H1 (cell line): ENCODE measurements around the gene UBXN1. TPM values are rescaled to one million over a fixed set of nuclear protein-coding genes. Genes with fewer than 3 reads are reported as not detected.
A peak's percentile ranks its signal among the peaks of the same experiment; 100 is the strongest.

Experiments
- ATF3 ChIP-seq: IDR thresholded peaks from 2 replicates; pipeline ENCODE4 v1.6.1; 2011; ENCODE audit warnings: low read depth, mild to moderate bottlenecking, low read length; ENCODE audit not compliant: insufficient read depth
- BCL11A ChIP-seq, 2 experiments: IDR thresholded peaks; one replicate each; pipeline ENCODE4 v1.6.1; 2011; ENCODE audit warnings: low read depth in 2 of 2, low read length in 2 of 2, mild to moderate bottlenecking in 2 of 2
- CBX8 ChIP-seq: fragments of 300-800, 300-1000 bp; sonication (generic); IDR thresholded peaks from 2 replicates; pipeline ENCODE4 v1.7.1; 2016; ENCODE audit warnings: low read depth, low read length, borderline replicate concordance
- CREB1 ChIP-seq: IDR thresholded peaks from 2 replicates; pipeline ENCODE4 v1.6.1; 2012; ENCODE audit warnings: inconsistent platforms
- EP300 ChIP-seq, 2 experiments: IDR thresholded peaks; 1 replicate in 1 of 2; 2 replicates in 1 of 2; pipeline ENCODE4 v1.6.1; 2011 to 2012; ENCODE audit warnings: low read depth in 2 of 2, low read length in 2 of 2, mild to moderate bottlenecking in 2 of 2, borderline replicate concordance in 1 of 2, inconsistent platforms in 1 of 2, moderate library complexity in 1 of 2
- GABPA ChIP-seq: IDR thresholded peaks from 2 replicates; pipeline ENCODE4 v1.6.1; 2011; ENCODE audit warnings: mild to moderate bottlenecking, low read length, moderate library complexity, borderline replicate concordance; ENCODE audit not compliant: insufficient read depth
- HDAC6 ChIP-seq: IDR thresholded peaks from one replicate; pipeline ENCODE4 v1.7.1; 2012; ENCODE audit warnings: low read depth, mild to moderate bottlenecking, inconsistent platforms, low read length, moderate library complexity
- MAX ChIP-seq: IDR thresholded peaks from 2 replicates; pipeline ENCODE4 v1.6.1; 2012; ENCODE audit warnings: inconsistent platforms
- PHF8 ChIP-seq: fragments of 200-600 bp; sonication (generic); conservative IDR thresholded peaks from 2 replicates; pipeline ENCODE4 v1.7.1; 2012; ENCODE audit warnings: low read depth, mild to moderate bottlenecking, inconsistent platforms, low read length, moderate library complexity
- POLR2A ChIP-seq, 2 experiments: IDR thresholded peaks; 1 replicate in 1 of 2; 2 replicates in 1 of 2; pipeline ENCODE4 v1.6.1; 2011; ENCODE audit warnings: low read depth in 2 of 2, low read length in 2 of 2, mild to moderate bottlenecking in 2 of 2; ENCODE audit errors: control extremely low read depth in 1 of 2
- SIN3A ChIP-seq, 2 experiments: IDR thresholded peaks in 1 of 2; conservative IDR thresholded peaks in 1 of 2; 2 replicates each; pipeline ENCODE4 v1.6.1; 2011 to 2012; ENCODE audit warnings: low read length in 2 of 2, improper control_type of control experiment in 1 of 2, low read depth in 1 of 2, mild to moderate bottlenecking in 1 of 2
- TAF1 ChIP-seq: IDR thresholded peaks from 2 replicates; pipeline ENCODE4 v1.6.1; 2011; ENCODE audit warnings: mild to moderate bottlenecking, low read depth, low read length
- TAF7 ChIP-seq: optimal IDR thresholded peaks from 2 replicates; pipeline ENCODE3; 2011; ENCODE audit warnings: low read depth, mild to moderate bottlenecking, inconsistent platforms, low read length, moderate library complexity, borderline replicate concordance
- TBP ChIP-seq: IDR thresholded peaks from 2 replicates; pipeline ENCODE4 v1.6.1; 2011; ENCODE audit warnings: low read depth, low read length, improper control_type of control experiment
- TCF12 ChIP-seq: IDR thresholded peaks from 2 replicates; pipeline ENCODE4 v1.6.1; 2011; ENCODE audit warnings: low read depth, mild to moderate bottlenecking, low read length
- USF2 ChIP-seq: IDR thresholded peaks from 2 replicates; pipeline ENCODE4 v1.6.1; 2011; ENCODE audit warnings: low read length, improper control_type of control experiment
- polyA plus RNA-seq, 7 experiments: library from polyadenylated mRNA; depleted of rRNA in 3 of 7; stranded (reverse) in 5 of 7; unstranded in 2 of 7; fragments of >200 nt in 5 of 7; fragments of 200-250 nt in 2 of 7; gene quantifications; 1 replicate in 5 of 7; 2 replicates in 1 of 7; 4 replicates in 1 of 7; pipeline versions ENCODE4 v1.2.1 to v1.2.3, GENCODE V29; 2011 to 2013; ENCODE audit warnings: missing spikeins in 2 of 7, mixed read lengths in 2 of 7
- total RNA-seq: library from RNA; stranded (reverse); fragmentation: NEBNext Ultra II Directional; extraction: Animal tissue kit (Norgen Biotek cat#: 25700); gene quantifications from 2 replicates; pipeline ENCODE4 v1.2.1, GENCODE V29; 2021

UBXN1 gene
- total and polyA plus RNA-seq, 2 of the 8 experiments (the other 6 are each of a cell fraction or from before 2014, with no cell fraction given) = 78.6 to 114 TPM

GRCh38 chr11:62665075-62665598 lies 13.7 kb downstream of the UBXN1 start, which contains the start of the genes C11orf98 and CSKMT (continued):
- TF ChIP-seq USF2 = peak; percentile 33; the same call in 1 of the 2 replicates
- TF ChIP-seq PHF8 = peak; percentile 85
- no peak for TF ChIP-seq TCF12
- no peak for TF ChIP-seq BCL11A (IDR thresholded peaks at IDR 0.05; ENCODE audit: low read depth in 2 of 2, low read length in 2 of 2)
- no peak for TF ChIP-seq CBX8
- TF ChIP-seq SIN3A (conservative IDR thresholded peaks at IDR 0.05 in 1 of 2, IDR thresholded peaks at IDR 0.05 in 1 of 2; ENCODE audit: low read depth in 1 of 2, low read length in 2 of 2) = peak in 1 of 2 experiments; percentile 52; a peak in 3 of 4 replicates
- TF ChIP-seq MAX = peak; percentile 4; the same call in 1 of the 2 replicates
- peak; percentile 98 for TF ChIP-seq TBP
- TF ChIP-seq GABPA = 0 out of 2 replicates have a peak, but pooled peaks have one; percentile 11
- TF ChIP-seq TAF1 = peak; percentile 99
- TF ChIP-seq POLR2A (IDR thresholded peaks at IDR 0.05; ENCODE audit: control extremely low read depth in 1 of 2, low read depth in 2 of 2, low read length in 2 of 2) = peak; percentile 100
- no peak for TF ChIP-seq ATF3
- no peak for TF ChIP-seq CREB1
- peak in 1 of 2 experiments; percentile 71; a peak in 1 of 3 replicates for TF ChIP-seq EP300 (IDR thresholded peaks at IDR 0.05; ENCODE audit: borderline replicate concordance in 1 of 2, low read depth in 2 of 2, low read length in 2 of 2)
- TF ChIP-seq HDAC6 = no peak
- TF ChIP-seq TAF7 = peak; percentile 96
